Smooth muscle cell (in vitro differentiated cells): ENCODE data around the gene TBC1D24. TPM values are rescaled to one million over a fixed set of nuclear protein-coding genes. Genes with fewer than 3 reads are reported as not detected.

Source experiments
- DNase-seq: peaks from one replicate; lab custom pipeline; 2025; ENCODE audit not compliant: unreplicated experiment; lab: John Stamatoyannopoulos, UW
- H2AFZ ChIP-seq: fragments of 200-600 bp; sonication (generic); 2 replicates; pipeline ENCODE4 v1.6.0; 2016; ENCODE audit warnings: antibody characterized with exemption, low read depth, mild to moderate bottlenecking
- H3F3A ChIP-seq: fragments of 200-600 bp; sonication (generic); 2 replicates; pipeline ENCODE4 v1.6.0; 2017; ENCODE audit warnings: antibody characterized with exemption, low read depth
- H3K27ac ChIP-seq: fragments of 200-600 bp; sonication (generic); 2 replicates; pipeline ENCODE4 v1.5.1; 2016; ENCODE audit warnings: low read depth, mild to moderate bottlenecking
- H3K27me3 ChIP-seq: fragments of 200-600 bp; sonication (generic); 2 replicates; pipeline ENCODE4 v1.6.1; 2016; ENCODE audit warnings: low read depth, mild to moderate bottlenecking
- H3K36me3 ChIP-seq: fragments of 200-600 bp; sonication (generic); 2 replicates; pipeline ENCODE4 v1.5.1; 2016; ENCODE audit warnings: low read depth
- H3K4me1 ChIP-seq: fragments of 200-600 bp; sonication (generic); 2 replicates; pipeline ENCODE4 v1.5.1; 2016; ENCODE audit warnings: low read depth
- H3K4me2 ChIP-seq: fragments of 200-600 bp; sonication (generic); 2 replicates; pipeline ENCODE4 v1.6.0; 2016; ENCODE audit warnings: mild to moderate bottlenecking
- H3K4me3 ChIP-seq: fragments of 200-600 bp; sonication (generic); 2 replicates; pipeline ENCODE4 v1.5.1; 2016; ENCODE audit warnings: mild to moderate bottlenecking
- H3K79me2 ChIP-seq: fragments of 200-600 bp; sonication (generic); 2 replicates; pipeline ENCODE4 v1.6.0; 2016; ENCODE audit warnings: low read depth, mild to moderate bottlenecking
- H3K9ac ChIP-seq: fragments of 200-600 bp; sonication (generic); 2 replicates; pipeline ENCODE4 v1.6.0; 2016; ENCODE audit warnings: low read depth
- H3K9me3 ChIP-seq: fragments of 200-600 bp; sonication (generic); replicated peaks from 2 replicates; pipeline ENCODE4 v1.5.1; 2016; ENCODE audit warnings: low read depth
- H4K20me1 ChIP-seq: fragments of 200-600 bp; sonication (generic); 2 replicates; pipeline ENCODE4 v1.6.0; 2016; ENCODE audit warnings: low read depth
- CTCF ChIP-seq: fragments of 200-600 bp; sonication (generic); IDR thresholded peaks from 2 replicates; pipeline ENCODE4 v1.5.1; 2017; ENCODE audit warnings: borderline replicate concordance, mild to moderate bottlenecking, antibody characterized with exemption; ENCODE audit not compliant: insufficient read depth, poor library complexity, severe bottlenecking
- WGBS: methylation state at CpG from one replicate; pipeline ENCODE4 v1.1.7; 2016; ENCODE audit warnings: low lambda C conversion rate; 5-methylcytosine and 5-hydroxymethylcytosine counted together
- polyA plus RNA-seq: library from polyadenylated mRNA; unstranded; fragments of >200 nt; fragmentation: Nextera tagmentation; extraction: Ambion mirVana; gene quantifications from 2 replicates; pipeline ENCODE4 v1.2.1, GENCODE V29; 2016
- total RNA-seq: library from RNA; depleted of rRNA; stranded (reverse); fragments of >200 nt; gene quantifications from 2 replicates; pipeline ENCODE4 v1.2.3, GENCODE V29; 2014

TBC1D24 gene
- total and polyA plus RNA-seq, 2 experiments from 2014 or later, result 5.5 to 9.2 TPM

GRCh38 chr16:2505695-2506094 lies 30.8 kb downstream of the TBC1D24 start:
- TF ChIP-seq CTCF, result no peak

GRCh38 chr16:2507052-2507659 lies 32.2 kb downstream of the TBC1D24 start:
- 94% methylated on average over 14 of the region's 14 CpGs for WGBS
- peaks cover 7% of the 10 kb centered on the region for H3K4me1 ChIP-seq
- no peak overlapping the region for H3K4me3 ChIP-seq
- no peak overlapping the region for H2AFZ ChIP-seq
- H3K4me2 ChIP-seq, result no peak overlapping the region
- DNase-seq, result no peak
- H4K20me1 ChIP-seq, result no peaks in the 10 kb centered on the region
- no peaks in the 10 kb centered on the region for H3K36me3 ChIP-seq
- H3K27ac ChIP-seq, result no peak overlapping the region
- H3K79me2 ChIP-seq, result no peaks in the 10 kb centered on the region
- peaks cover 5% of the 10 kb centered on the region for H3F3A ChIP-seq
- H3K9me3 ChIP-seq, result no peaks in the 10 kb centered on the region
- H3K27me3 ChIP-seq, result no peaks in the 10 kb centered on the region
- no peak overlapping the region for H3K9ac ChIP-seq
- no peak for TF ChIP-seq CTCF

More at GRCh38 chr16:2505695-2506094, 30.8 kb downstream of the TBC1D24 start:
- no peaks in the 10 kb centered on the region for H3K79me2 ChIP-seq
- no peaks in the 10 kb centered on the region for H3K4me1 ChIP-seq
- no peak overlapping the region for H3K4me2 ChIP-seq
- H3K9ac ChIP-seq, result no peak overlapping the region
- no peaks in the 10 kb centered on the region for H3K27me3 ChIP-seq
- no peaks in the 10 kb centered on the region for H3K36me3 ChIP-seq
- H2AFZ ChIP-seq, result no peak overlapping the region
- DNase-seq, result no peak
- peaks cover 5% of the 10 kb centered on the region for H3F3A ChIP-seq
- no peaks in the 10 kb centered on the region for H3K9me3 ChIP-seq
- no peak overlapping the region for H3K4me3 ChIP-seq
- H4K20me1 ChIP-seq, result no peaks in the 10 kb centered on the region
- no peak overlapping the region for H3K27ac ChIP-seq
- 89% methylated on average over 14 of the region's 14 CpGs for WGBS

- Histone ChIP-seq H3K79me2 (no peaks in the 10 kb centered on the region), H3K4me3 (no peak overlapping the region), H3K27ac (no peak overlapping the region), H3K9me3 (no peaks in the 10 kb centered on the region), H3K27me3 (no peaks in the 10 kb centered on the region), H3K9ac (no peak overlapping the region), H3K36me3 (no peaks in the 10 kb centered on the region), H3K4me1 (peaks cover 9% of the 10 kb centered on the region), H3F3A (peaks cover 5% of the 10 kb centered on the region), H4K20me1 (no peaks in the 10 kb centered on the region), H2AFZ (no peak overlapping the region), H3K4me2 (no peak overlapping the region)
- 93% methylated on average over 11 of the region's 11 CpGs for WGBS
- no peak for DNase-seq
- TF ChIP-seq CTCF, result no peak
Measured at GRCh38 chr16:2507665-2508064, 32.7 kb downstream of the TBC1D24 start.
